ENCODE results near the gene BDKRB1. TPM values are rescaled to one million over a fixed set of nuclear protein-coding genes. Genes with fewer than 3 reads are reported as not detected.
A peak's percentile ranks its signal among the peaks of the same experiment; 100 is the strongest.

The BDKRB1 gene
- total and polyA plus RNA-seq, 2 donors (not counting 1 experiment from before 2014, with no cell fraction given): 5.4 to 22.5 TPM

DNA sequence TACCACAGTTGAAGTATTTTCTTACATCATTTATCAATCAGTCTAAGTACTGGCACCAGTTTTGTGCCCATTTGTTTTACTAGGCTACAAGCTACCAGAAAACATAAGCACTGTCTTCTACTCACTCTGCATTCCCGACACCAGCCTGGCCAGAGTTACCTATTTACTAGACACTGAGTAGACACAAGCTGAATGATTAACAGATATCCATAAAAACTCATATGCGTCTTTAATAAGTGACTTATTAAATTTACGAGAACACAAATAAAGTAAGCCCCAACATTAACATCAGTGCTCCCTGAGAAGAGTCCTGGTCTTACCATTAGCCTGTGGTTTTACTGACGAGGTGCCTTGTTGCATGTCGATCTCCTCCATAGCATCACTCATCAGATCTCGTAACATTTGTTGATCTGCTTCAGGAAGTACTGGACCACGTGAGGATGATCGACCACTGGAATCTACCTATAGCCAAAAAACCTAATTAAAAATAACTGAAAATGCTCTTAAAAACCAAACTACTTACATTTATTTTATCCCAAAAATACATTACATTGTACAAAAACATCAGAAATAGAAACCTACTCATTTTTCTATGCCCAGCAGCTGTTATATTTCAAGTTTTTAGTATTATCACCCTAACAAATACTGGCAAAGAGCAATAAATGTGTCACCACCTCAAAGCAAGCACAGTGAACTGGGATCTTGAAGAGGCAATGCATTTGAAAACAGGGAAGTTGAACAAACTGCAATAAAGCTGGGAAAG lies 53.3 kb downstream of the BDKRB1 start:
- no peak overlapping the region for H2AFZ ChIP-seq (ENCODE audit: low read length)
- no peaks in the 10 kb centered on the region for H3K9me3 ChIP-seq (ENCODE audit: control insufficient read depth, insufficient read depth, low read depth, low read length)
- TF ChIP-seq, protein P1, sequence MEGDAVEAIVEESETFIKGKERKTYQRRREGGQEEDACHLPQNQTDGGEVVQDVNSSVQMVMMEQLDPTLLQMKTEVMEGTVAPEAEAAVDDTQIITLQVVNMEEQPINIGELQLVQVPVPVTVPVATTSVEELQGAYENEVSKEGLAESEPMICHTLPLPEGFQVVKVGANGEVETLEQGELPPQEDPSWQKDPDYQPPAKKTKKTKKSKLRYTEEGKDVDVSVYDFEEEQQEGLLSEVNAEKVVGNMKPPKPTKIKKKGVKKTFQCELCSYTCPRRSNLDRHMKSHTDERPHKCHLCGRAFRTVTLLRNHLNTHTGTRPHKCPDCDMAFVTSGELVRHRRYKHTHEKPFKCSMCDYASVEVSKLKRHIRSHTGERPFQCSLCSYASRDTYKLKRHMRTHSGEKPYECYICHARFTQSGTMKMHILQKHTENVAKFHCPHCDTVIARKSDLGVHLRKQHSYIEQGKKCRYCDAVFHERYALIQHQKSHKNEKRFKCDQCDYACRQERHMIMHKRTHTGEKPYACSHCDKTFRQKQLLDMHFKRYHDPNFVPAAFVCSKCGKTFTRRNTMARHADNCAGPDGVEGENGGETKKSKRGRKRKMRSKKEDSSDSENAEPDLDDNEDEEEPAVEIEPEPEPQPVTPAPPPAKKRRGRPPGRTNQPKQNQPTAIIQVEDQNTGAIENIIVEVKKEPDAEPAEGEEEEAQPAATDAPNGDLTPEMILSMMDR (conservative IDR thresholded peaks at IDR 0.05 in 1 of 2, IDR thresholded peaks at IDR 0.05 in 1 of 2; ENCODE audit: low read depth in 1 of 2, low read length in 2 of 2): no peak
- TF ChIP-seq EZH2 (IDR thresholded peaks at IDR 0.05; ENCODE audit: low read length, missing control alignments): no peak
- no peak overlapping the region for H3K9ac ChIP-seq (ENCODE audit: insufficient read depth, low read length)
- H3K79me2 ChIP-seq (ENCODE audit: control insufficient read depth, insufficient read depth, low read length): no peaks in the 10 kb centered on the region
- H3K36me3 ChIP-seq (ENCODE audit: control insufficient read depth, insufficient read depth, low read length): no peaks in the 10 kb centered on the region
- H3K4me1 ChIP-seq (ENCODE audit: control insufficient read depth, extremely low read depth, insufficient read depth, low read length): no peaks in the 10 kb centered on the region
- no peak overlapping the region for H3K4me2 ChIP-seq (ENCODE audit: extremely low read depth, insufficient read depth, low read length)
- no peaks in the 10 kb centered on the region for H3K27me3 ChIP-seq (ENCODE audit: control insufficient read depth, insufficient read depth, low read length)
- DNase-seq (ENCODE audit: low read depth in 2 of 2): no peak
- no peaks in the 10 kb centered on the region for H4K20me1 ChIP-seq (ENCODE audit: control insufficient read depth, extremely low read depth, insufficient read depth, low read length)
- H3K27ac ChIP-seq (ENCODE audit: insufficient read depth, low read length): no peak overlapping the region
- no peak overlapping the region for H3K4me3 ChIP-seq (replicated peaks in 1 of 4; ENCODE audit: control extremely low read depth in 1 of 4, insufficient read depth in 1 of 4, low read depth in 3 of 4, low read length in 4 of 4)

DNA sequence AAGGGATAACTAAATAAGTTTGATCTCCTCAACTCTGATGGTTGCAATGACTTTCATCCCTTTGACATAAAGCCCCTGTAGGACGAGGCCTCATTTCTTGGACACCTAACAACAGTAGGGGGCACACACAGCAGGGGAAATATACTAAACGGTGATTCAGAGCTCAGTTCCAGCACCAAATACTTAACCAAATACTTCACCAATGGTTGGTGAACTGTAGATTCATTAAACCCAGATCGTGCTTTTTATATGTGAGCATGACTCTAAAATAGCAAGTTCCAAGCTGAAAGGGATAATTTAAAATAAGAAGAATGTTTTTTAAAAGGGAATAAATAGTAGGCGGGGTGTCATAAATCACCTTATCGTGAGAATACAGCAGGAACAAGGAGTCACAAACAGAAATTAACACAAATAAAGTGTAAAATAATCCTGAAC lies 53.9 kb downstream of the BDKRB1 start:
- H3K4me1 ChIP-seq (ENCODE audit: control insufficient read depth, extremely low read depth, insufficient read depth, low read length): no peaks in the 10 kb centered on the region
- peak in 1 of 2 donors; percentile 19 for DNase-seq (ENCODE audit: low read depth in 2 of 2)
- no peaks in the 10 kb centered on the region for H3K36me3 ChIP-seq (ENCODE audit: control insufficient read depth, insufficient read depth, low read length)
- H3K27ac ChIP-seq (ENCODE audit: insufficient read depth, low read length): no peak overlapping the region
- no peak overlapping the region for H2AFZ ChIP-seq (ENCODE audit: low read length)
- H3K79me2 ChIP-seq (ENCODE audit: control insufficient read depth, insufficient read depth, low read length): no peaks in the 10 kb centered on the region
- no peaks in the 10 kb centered on the region for H3K27me3 ChIP-seq (ENCODE audit: control insufficient read depth, insufficient read depth, low read length)
- no peak overlapping the region for H3K9ac ChIP-seq (ENCODE audit: insufficient read depth, low read length)
- no peaks in the 10 kb centered on the region for H4K20me1 ChIP-seq (ENCODE audit: control insufficient read depth, extremely low read depth, insufficient read depth, low read length)
- H3K4me2 ChIP-seq (ENCODE audit: extremely low read depth, insufficient read depth, low read length): no peak overlapping the region
- no peak for TF ChIP-seq EZH2 (IDR thresholded peaks at IDR 0.05; ENCODE audit: low read length, missing control alignments)
- TF ChIP-seq, protein P1 (conservative IDR thresholded peaks at IDR 0.05 in 1 of 2, IDR thresholded peaks at IDR 0.05 in 1 of 2; ENCODE audit: low read depth in 1 of 2, low read length in 2 of 2): no peak
- no peak overlapping the region for H3K4me3 ChIP-seq (replicated peaks in 1 of 4; ENCODE audit: control extremely low read depth in 1 of 4, insufficient read depth in 1 of 4, low read depth in 3 of 4, low read length in 4 of 4)
- no peaks in the 10 kb centered on the region for H3K9me3 ChIP-seq (ENCODE audit: control insufficient read depth, insufficient read depth, low read depth, low read length)

DNA sequence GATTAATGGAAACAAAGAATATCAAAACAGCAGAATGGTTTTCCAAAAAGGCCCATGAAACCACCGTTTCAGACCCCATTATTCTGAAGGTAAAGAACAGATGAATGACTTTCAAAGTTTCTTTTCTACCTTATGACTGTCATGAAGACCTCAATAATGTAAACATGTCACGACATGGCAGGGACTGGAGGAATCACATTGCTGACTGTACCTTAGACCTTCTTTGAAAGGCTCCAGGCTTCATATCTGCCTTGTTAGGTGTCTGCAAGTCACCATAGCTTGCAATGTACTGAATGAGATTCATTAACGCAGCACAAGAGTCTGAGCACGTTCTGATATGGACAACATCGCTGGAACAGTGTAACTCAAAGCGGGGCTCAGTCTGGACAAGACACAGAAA lies 54.9 kb downstream of the BDKRB1 start:
- Histone ChIP-seq H3K4me2 (ENCODE audit: extremely low read depth, insufficient read depth, low read length) (no peak overlapping the region), H3K4me3 (replicated peaks in 1 of 4; ENCODE audit: control extremely low read depth in 1 of 4, insufficient read depth in 1 of 4, low read depth in 3 of 4, low read length in 4 of 4) (no peak overlapping the region), H3K79me2 (ENCODE audit: control insufficient read depth, insufficient read depth, low read length) (no peaks in the 10 kb centered on the region), H3K36me3 (ENCODE audit: control insufficient read depth, insufficient read depth, low read length) (peaks cover 2% of the 10 kb centered on the region), H2AFZ (ENCODE audit: low read length) (no peak overlapping the region), H3K27ac (ENCODE audit: insufficient read depth, low read length) (no peak overlapping the region), H3K27me3 (ENCODE audit: control insufficient read depth, insufficient read depth, low read length) (no peaks in the 10 kb centered on the region), H4K20me1 (ENCODE audit: control insufficient read depth, extremely low read depth, insufficient read depth, low read length) (no peaks in the 10 kb centered on the region), H3K9ac (ENCODE audit: insufficient read depth, low read length) (no peak overlapping the region), H3K4me1 (ENCODE audit: control insufficient read depth, extremely low read depth, insufficient read depth, low read length) (no peaks in the 10 kb centered on the region), H3K9me3 (ENCODE audit: control insufficient read depth, insufficient read depth, low read depth, low read length) (no peaks in the 10 kb centered on the region)
- TF ChIP-seq, protein P1 (conservative IDR thresholded peaks at IDR 0.05 in 1 of 2, IDR thresholded peaks at IDR 0.05 in 1 of 2; ENCODE audit: low read depth in 1 of 2, low read length in 2 of 2): no peak
- TF ChIP-seq EZH2 (IDR thresholded peaks at IDR 0.05; ENCODE audit: low read length, missing control alignments): no peak
- no peak for DNase-seq (ENCODE audit: low read depth in 2 of 2)

Other genes with a start within 250 kb of the BDKRB1 start
- gene C14orf132, start 216.8 kb upstream of the BDKRB1 start, total RNA-seq: 41.1 and 48.6 TPM in 2 replicates
- gene C14orf132, start 216.8 kb upstream of the BDKRB1 start, polyA plus RNA-seq: 12.1 and 20.6 TPM in 2 replicates
- gene BDKRB2, start 51.4 kb upstream of the BDKRB1 start, total RNA-seq: 43.9 and 91.5 TPM in 2 replicates
- gene BDKRB2, start 51.4 kb upstream of the BDKRB1 start, polyA plus RNA-seq: 24.0 and 26.8 TPM in 2 replicates
- 23.9 and 30.9 TPM in 2 replicates for gene ATG2B, start 107.1 kb downstream of the BDKRB1 start, total RNA-seq
- gene ATG2B, start 107.1 kb downstream of the BDKRB1 start, polyA plus RNA-seq: 15.0 and 17.6 TPM in 2 replicates
- gene GSKIP, start 107.3 kb downstream of the BDKRB1 start, total RNA-seq: 27.7 and 30.2 TPM in 2 replicates
- gene GSKIP, start 107.3 kb downstream of the BDKRB1 start, polyA plus RNA-seq: 41.6 and 45.5 TPM in 2 replicates
- 0.77 and 1.2 TPM in 2 replicates for gene AK7, start 135.9 kb downstream of the BDKRB1 start, total RNA-seq
- 0.39 and 0.44 TPM in 2 replicates for gene AK7, start 135.9 kb downstream of the BDKRB1 start, polyA plus RNA-seq
- gene PAPOLA, start 246.2 kb downstream of the BDKRB1 start, total RNA-seq: 103 and 109 TPM in 2 replicates
- 140 and 141 TPM in 2 replicates for gene PAPOLA, start 246.2 kb downstream of the BDKRB1 start, polyA plus RNA-seq

Data from fibroblast of lung (primary cell).